Suprapubic skin (tissue), 4 donors: ENCODE data around the gene IL2RA.

ENCODE experiments used
- EP300 ChIP-seq: sonication (generic); formaldehyde crosslinking; IDR thresholded peaks from one replicate; pipeline ENCODE4 v1.6.1; 2017; ENCODE audit warnings: antibody characterized with exemption
- POLR2A ChIP-seq, 2 donors: fragments of 450-650 bp; IDR thresholded peaks; one replicate each; pipeline ENCODE4 v1.6.1; 2017; ENCODE audit warnings: antibody characterized with exemption in 2 of 2, mild to moderate bottlenecking in 2 of 2, moderate library complexity in 2 of 2
- POLR2AphosphoS5 ChIP-seq, 3 donors: sonication (generic); formaldehyde crosslinking; IDR thresholded peaks; one replicate each; pipeline ENCODE4 v1.6.1; 2017; ENCODE audit warnings: antibody characterized with exemption in 3 of 3
- TF ChIP-seq, protein P1 (sequence below), 2 donors: fragments of 200-600 bp in 1 of 2; fragments of 450-650 bp in 1 of 2; sonication (generic) in 1 of 2; IDR thresholded peaks; one replicate each; pipeline ENCODE4 v1.5.1; 2016 to 2019; ENCODE audit warnings: antibody characterized with exemption in 2 of 2, mild to moderate bottlenecking in 1 of 2, moderate library complexity in 1 of 2

- TF ChIP-seq, protein P1, sequence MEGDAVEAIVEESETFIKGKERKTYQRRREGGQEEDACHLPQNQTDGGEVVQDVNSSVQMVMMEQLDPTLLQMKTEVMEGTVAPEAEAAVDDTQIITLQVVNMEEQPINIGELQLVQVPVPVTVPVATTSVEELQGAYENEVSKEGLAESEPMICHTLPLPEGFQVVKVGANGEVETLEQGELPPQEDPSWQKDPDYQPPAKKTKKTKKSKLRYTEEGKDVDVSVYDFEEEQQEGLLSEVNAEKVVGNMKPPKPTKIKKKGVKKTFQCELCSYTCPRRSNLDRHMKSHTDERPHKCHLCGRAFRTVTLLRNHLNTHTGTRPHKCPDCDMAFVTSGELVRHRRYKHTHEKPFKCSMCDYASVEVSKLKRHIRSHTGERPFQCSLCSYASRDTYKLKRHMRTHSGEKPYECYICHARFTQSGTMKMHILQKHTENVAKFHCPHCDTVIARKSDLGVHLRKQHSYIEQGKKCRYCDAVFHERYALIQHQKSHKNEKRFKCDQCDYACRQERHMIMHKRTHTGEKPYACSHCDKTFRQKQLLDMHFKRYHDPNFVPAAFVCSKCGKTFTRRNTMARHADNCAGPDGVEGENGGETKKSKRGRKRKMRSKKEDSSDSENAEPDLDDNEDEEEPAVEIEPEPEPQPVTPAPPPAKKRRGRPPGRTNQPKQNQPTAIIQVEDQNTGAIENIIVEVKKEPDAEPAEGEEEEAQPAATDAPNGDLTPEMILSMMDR (IDR thresholded peaks at IDR 0.05): no peak
- no peak for TF ChIP-seq POLR2A (IDR thresholded peaks at IDR 0.05)
- TF ChIP-seq EP300: no peak
- TF ChIP-seq POLR2AphosphoS5 (IDR thresholded peaks at IDR 0.05): no peak
Measured at GRCh38 chr10:6020826-6021225, 41.3 kb downstream of the IL2RA start.
